Tibial nerve (tissue), 4 donors: ENCODE data around the gene KCNG4. TPM values are rescaled to one million over a fixed set of nuclear protein-coding genes. Genes with fewer than 3 reads are reported as not detected.

Experiments
- DNase-seq, 2 donors: peaks; one replicate each; pipeline ENCODE4 v3.0.0-alpha.2; 2019; ENCODE audit warnings: low spot score in 2 of 2
- H3K27ac ChIP-seq, 4 donors: fragments of 200-600 bp; sonication (generic) in 3 of 4; one replicate each; pipeline ENCODE4 v1.5.1; 2017 to 2019; ENCODE audit warnings: mild to moderate bottlenecking in 1 of 4
- H3K27me3 ChIP-seq, 2 donors: fragments of 200-600 bp; sonication (generic) in 1 of 2; one replicate each; pipeline versions ENCODE4 v1.5.1 to v1.6.0; 2017 to 2019
- H3K36me3 ChIP-seq, 3 donors: fragments of 200-600 bp; sonication (generic); one replicate each; pipeline ENCODE4 v1.5.1; 2018 to 2019
- H3K4me1 ChIP-seq, 4 donors: fragments of 200-600 bp; sonication (generic) in 3 of 4; one replicate each; pipeline ENCODE4 v1.5.1; 2017 to 2019
- H3K4me3 ChIP-seq, 4 donors: fragments of 200-600 bp; sonication (generic) in 3 of 4; one replicate each; pipeline ENCODE4 v1.5.1; 2017 to 2019; ENCODE audit warnings: mild to moderate bottlenecking in 1 of 4, moderate library complexity in 1 of 4
- H3K9me3 ChIP-seq, 4 donors: fragments of 200-600 bp; sonication (generic) in 3 of 4; one replicate each; pipeline ENCODE4 v1.5.1; 2017 to 2019
- EP300 ChIP-seq, 2 donors: sonication (generic); formaldehyde crosslinking; IDR thresholded peaks; one replicate each; pipeline ENCODE4 v1.6.1; 2017; ENCODE audit warnings: antibody characterized with exemption in 2 of 2, mild to moderate bottlenecking in 1 of 2
- POLR2A ChIP-seq, 2 donors: fragments of 450-650 bp; IDR thresholded peaks; one replicate each; pipeline ENCODE4 v1.6.1; 2017; ENCODE audit warnings: antibody characterized with exemption in 2 of 2, mild to moderate bottlenecking in 2 of 2, moderate library complexity in 2 of 2
- WGBS, 2 donors: methylation state at CpG; one replicate each; pipeline ENCODE4 v1.1.5; 2018; 5-methylcytosine and 5-hydroxymethylcytosine counted together
- total RNA-seq, 4 donors: library from RNA; depleted of rRNA; stranded (reverse); fragments of >200 nt; gene quantifications; one replicate each; pipeline ENCODE4 v1.1.0, GENCODE V29; 2016
- TF ChIP-seq, protein P1 (sequence below), 5 experiments: fragments of 200-600 bp in 3 of 5; fragments of 450-650 bp in 2 of 5; sonication (generic) in 3 of 5; IDR thresholded peaks; one replicate each; pipeline ENCODE4 v1.5.1; 2016 to 2019; ENCODE audit warnings: antibody characterized with exemption in 5 of 5, mild to moderate bottlenecking in 3 of 5, moderate library complexity in 2 of 5

KCNG4 gene, protein sequence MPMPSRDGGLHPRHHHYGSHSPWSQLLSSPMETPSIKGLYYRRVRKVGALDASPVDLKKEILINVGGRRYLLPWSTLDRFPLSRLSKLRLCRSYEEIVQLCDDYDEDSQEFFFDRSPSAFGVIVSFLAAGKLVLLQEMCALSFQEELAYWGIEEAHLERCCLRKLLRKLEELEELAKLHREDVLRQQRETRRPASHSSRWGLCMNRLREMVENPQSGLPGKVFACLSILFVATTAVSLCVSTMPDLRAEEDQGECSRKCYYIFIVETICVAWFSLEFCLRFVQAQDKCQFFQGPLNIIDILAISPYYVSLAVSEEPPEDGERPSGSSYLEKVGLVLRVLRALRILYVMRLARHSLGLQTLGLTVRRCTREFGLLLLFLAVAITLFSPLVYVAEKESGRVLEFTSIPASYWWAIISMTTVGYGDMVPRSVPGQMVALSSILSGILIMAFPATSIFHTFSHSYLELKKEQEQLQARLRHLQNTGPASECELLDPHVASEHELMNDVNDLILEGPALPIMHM
- under 1 TPM in 1 of 4 donors, not detected in 3; 0.30 TPM for total RNA-seq

DNA sequence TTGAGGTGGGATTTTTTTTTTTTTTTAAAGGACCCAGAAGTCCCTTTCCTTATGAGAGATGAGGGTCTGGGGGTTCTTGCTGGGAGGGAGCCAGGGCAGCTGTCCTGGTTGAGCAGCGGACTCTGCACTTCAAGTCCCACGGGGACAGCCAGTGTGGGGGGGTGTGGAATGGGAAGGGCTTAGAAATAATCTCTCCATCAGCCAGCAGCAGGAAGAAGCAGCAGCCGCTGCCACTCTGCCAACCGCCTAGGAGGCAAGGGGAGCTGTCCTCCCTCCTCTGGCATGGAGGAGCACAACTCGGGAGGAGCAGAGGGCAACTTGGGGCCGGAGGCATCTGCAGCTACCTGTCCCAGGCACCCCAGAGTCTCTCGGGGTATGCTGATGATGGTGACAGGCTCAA lies at the start of gene KCNG4:
Gene KCNG4, minus strand, starts transcription at position 104 of the 400 bp plus-strand sequence. CDS start 2,527 bp downstream, outside the sequence.
- H3K4me1 ChIP-seq: peaks cover 0 to 19% (median 0%) of the 10 kb centered on the region in 4 donors
- DNase-seq: no peak
- H3K27ac ChIP-seq: no peak within 1 kb of the TSS
- TF ChIP-seq, protein P1, sequence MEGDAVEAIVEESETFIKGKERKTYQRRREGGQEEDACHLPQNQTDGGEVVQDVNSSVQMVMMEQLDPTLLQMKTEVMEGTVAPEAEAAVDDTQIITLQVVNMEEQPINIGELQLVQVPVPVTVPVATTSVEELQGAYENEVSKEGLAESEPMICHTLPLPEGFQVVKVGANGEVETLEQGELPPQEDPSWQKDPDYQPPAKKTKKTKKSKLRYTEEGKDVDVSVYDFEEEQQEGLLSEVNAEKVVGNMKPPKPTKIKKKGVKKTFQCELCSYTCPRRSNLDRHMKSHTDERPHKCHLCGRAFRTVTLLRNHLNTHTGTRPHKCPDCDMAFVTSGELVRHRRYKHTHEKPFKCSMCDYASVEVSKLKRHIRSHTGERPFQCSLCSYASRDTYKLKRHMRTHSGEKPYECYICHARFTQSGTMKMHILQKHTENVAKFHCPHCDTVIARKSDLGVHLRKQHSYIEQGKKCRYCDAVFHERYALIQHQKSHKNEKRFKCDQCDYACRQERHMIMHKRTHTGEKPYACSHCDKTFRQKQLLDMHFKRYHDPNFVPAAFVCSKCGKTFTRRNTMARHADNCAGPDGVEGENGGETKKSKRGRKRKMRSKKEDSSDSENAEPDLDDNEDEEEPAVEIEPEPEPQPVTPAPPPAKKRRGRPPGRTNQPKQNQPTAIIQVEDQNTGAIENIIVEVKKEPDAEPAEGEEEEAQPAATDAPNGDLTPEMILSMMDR (IDR thresholded peaks at IDR 0.05): no peak
- TF ChIP-seq POLR2A (IDR thresholded peaks at IDR 0.05) (no peak), EP300 (IDR thresholded peaks at IDR 0.05) (no peak)
- H3K27me3 ChIP-seq: peaks cover 0 to 19% of the 10 kb centered on the region in 2 donors
- 23 to 36% methylated on average over 7 of the region's 7 CpGs for WGBS, 2 donors
- no peaks in the 10 kb centered on the region for H3K36me3 ChIP-seq
- no peaks in the 10 kb centered on the region for H3K9me3 ChIP-seq
- H3K4me3 ChIP-seq: no peak within 1 kb of the TSS

DNA sequence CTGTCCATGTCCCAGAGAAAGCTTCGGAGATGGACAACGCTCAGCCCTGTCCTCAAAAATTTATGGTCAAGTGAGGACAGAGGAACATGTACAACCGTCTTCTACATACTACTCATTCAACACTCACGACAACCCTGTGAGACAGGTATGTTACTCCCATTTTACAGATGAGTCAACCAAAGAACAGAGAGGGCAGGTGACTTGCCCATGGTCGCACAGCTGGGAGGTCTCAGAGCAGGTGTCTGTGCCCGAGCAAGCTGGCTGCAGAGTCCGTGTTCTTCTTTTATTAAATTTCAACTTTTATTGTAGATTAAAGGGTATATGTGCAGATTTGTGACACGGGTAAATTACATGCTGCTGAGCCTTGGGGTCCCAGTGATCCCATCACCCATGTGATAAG lies 49.1 kb upstream of the KCNG4 start:
- 75 to 80% methylated on average over 8 of the region's 8 CpGs for WGBS, 2 donors
- no peak overlapping the region for H3K4me3 ChIP-seq
- peaks cover 0 to 5% of the 10 kb centered on the region in 2 donors for H3K27me3 ChIP-seq
- no peak overlapping the region for H3K27ac ChIP-seq
- TF ChIP-seq, protein P1 (IDR thresholded peaks at IDR 0.05): no peak
- TF ChIP-seq POLR2A (IDR thresholded peaks at IDR 0.05) (no peak), EP300 (IDR thresholded peaks at IDR 0.05) (no peak)
- peaks cover 0 to 35% (median 11%) of the 10 kb centered on the region in 4 donors for H3K4me1 ChIP-seq
- DNase-seq: no peak
- no peaks in the 10 kb centered on the region for H3K36me3 ChIP-seq
- H3K9me3 ChIP-seq: peaks cover 0 to 3% (median 0%) of the 10 kb centered on the region in 4 donors

DNA sequence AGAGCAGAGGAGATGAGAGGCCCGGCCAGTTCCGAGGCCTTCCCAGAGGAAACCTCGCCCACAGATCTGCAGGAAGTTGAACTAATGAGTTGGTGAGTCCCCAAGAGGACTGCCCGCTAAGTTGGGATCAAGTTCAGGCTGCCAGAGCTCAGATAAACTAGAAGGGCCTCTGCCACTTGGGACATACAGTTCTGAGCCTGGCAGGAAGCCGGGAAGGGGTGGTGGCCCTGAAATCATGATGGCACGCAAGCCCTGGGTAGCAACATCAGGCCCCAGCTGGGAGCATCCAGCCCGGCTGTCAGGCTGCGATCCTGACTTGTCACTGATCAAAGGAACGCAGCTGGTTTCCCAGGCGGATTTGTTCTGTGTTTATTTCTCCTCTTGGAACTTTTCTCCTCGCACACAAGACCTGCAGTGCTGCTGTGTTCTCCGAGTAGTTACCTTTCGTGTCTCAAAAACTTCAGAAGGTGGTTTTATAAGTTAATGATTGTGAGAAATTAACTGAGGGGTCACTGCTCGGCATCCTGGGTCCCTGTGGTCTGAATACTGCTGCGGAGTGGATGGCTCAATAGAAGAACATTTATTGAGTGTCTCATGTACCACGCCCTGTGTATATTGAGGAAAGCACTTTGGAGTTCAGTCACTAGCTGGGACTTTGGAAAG lies 46.9 kb upstream of the KCNG4 start:
- H3K4me1 ChIP-seq: peaks cover 0 to 43% (median 14%) of the 10 kb centered on the region in 4 donors
- WGBS, 2 donors: 48 to 65% methylated on average over 16 of the region's 16 CpGs
- H3K36me3 ChIP-seq: no peaks in the 10 kb centered on the region
- peak overlapping the region; percentile 9 to 75 (median 28) for H3K27ac ChIP-seq
- no peaks in the 10 kb centered on the region for H3K27me3 ChIP-seq
- no peak overlapping the region for H3K4me3 ChIP-seq
- H3K9me3 ChIP-seq: peaks cover 0 to 3% (median 0%) of the 10 kb centered on the region in 4 donors
- peak in 1 of 2 donors; percentile 47 for DNase-seq
- TF ChIP-seq, protein P1 (IDR thresholded peaks at IDR 0.05): no peak
- TF ChIP-seq POLR2A (IDR thresholded peaks at IDR 0.05) (no peak), EP300 (IDR thresholded peaks at IDR 0.05) (peak in 1 of 2 donors; percentile 50)

DNA sequence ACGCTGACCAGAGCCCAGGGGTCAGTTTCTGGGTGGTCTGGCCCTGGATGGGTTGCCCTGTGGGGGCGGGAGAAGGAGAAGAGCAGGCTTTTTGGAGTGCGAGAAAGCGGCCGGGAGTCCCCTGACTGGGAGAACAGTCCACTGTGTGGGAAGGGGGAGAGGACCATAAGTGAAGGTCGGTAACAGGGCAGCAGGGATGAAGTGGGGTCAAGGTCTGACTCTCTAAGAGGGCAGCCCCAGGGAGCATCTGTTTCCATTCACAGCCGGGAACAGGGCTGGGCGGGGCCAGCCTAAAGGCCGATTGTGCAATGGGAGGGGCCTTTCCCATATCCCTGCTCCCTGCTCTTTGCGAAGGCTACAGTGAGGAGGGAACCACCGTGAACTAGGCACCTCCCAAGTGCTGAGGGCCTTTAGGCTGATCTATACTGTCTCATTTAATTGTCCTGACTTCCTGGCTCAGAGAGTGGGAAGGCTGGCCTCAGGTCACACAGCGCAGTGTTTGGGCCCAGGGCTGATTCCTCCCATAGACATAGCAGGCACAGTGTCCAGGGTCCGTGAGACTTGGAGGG lies 44.4 kb upstream of the KCNG4 start:
- TF ChIP-seq EP300 (IDR thresholded peaks at IDR 0.05) (peak in 1 of 2 donors; percentile 68), POLR2A (IDR thresholded peaks at IDR 0.05) (no peak)
- TF ChIP-seq, protein P1 (IDR thresholded peaks at IDR 0.05): peak in 1 of 5 experiments; percentile 10
- Histone ChIP-seq H3K4me1 (peaks cover 0 to 43% (median 14%) of the 10 kb centered on the region in 4 donors), H3K36me3 (no peaks in the 10 kb centered on the region), H3K27ac (peak overlapping the region; percentile 21 to 80 (median 58)), H3K27me3 (no peaks in the 10 kb centered on the region), H3K4me3 (no peak overlapping the region), H3K9me3 (peaks cover 0 to 3% (median 0%) of the 10 kb centered on the region in 4 donors)
- 15 to 26% methylated on average over 13 of the region's 13 CpGs for WGBS, 2 donors
- peak; percentile 71 to 77 for DNase-seq
